GM12878 (cell line): Measurements from ENCODE around the gene P2RX4.
"Not testable (repeated sequence)": the region's sequence is repeated elsewhere in the genome, so short reads cannot be mapped to it uniquely, and the experiment has no call there.

ENCODE experiments used
- ASH2L ChIP-seq: fragments of 300-600, 200-600 bp; sonication (generic); IDR thresholded peaks from 2 replicates; pipeline ENCODE4 v1.6.1; 2017; ENCODE audit warnings: low read depth, mild to moderate bottlenecking, borderline replicate concordance
- CTCF ChIP-seq, 3 experiments: IDR thresholded peaks in 2 of 3; conservative IDR thresholded peaks in 1 of 3; 2 replicates each; pipeline ENCODE4 v1.5.1; 2011; ENCODE audit warnings: low read depth in 3 of 3, low read length in 3 of 3, mild to moderate bottlenecking in 3 of 3, control low read depth in 2 of 3, moderate library complexity in 2 of 3, inconsistent platforms in 1 of 3, mixed read lengths in 1 of 3; ENCODE audit not compliant: control insufficient read depth in 2 of 3, insufficient read depth in 1 of 3; ENCODE audit errors: extremely low read depth in 1 of 3
- EZH2 ChIP-seq: IDR thresholded peaks from 2 replicates; pipeline ENCODE4 v1.6.1; 2012; ENCODE audit warnings: low read depth, mild to moderate bottlenecking, control low read depth, inconsistent platforms, low read length, borderline replicate concordance; ENCODE audit not compliant: control insufficient read depth
- FOS ChIP-seq: IDR thresholded peaks from 3 replicates; pipeline ENCODE4 v1.6.1; 2011; ENCODE audit warnings: borderline replicate concordance; ENCODE audit not compliant: insufficient read length; ENCODE audit errors: extremely low read depth
- HDAC2 ChIP-seq: fragments of 200-600 bp; sonication (generic); IDR thresholded peaks from 2 replicates; pipeline ENCODE4 v1.6.1; 2017
- MAX ChIP-seq: IDR thresholded peaks from 2 replicates; pipeline ENCODE4 v1.6.1; 2012; ENCODE audit warnings: low read depth, low read length, improper control_type of control experiment
- MXI1 ChIP-seq: fragments of 150-350 bp; IDR thresholded peaks from 2 replicates; pipeline ENCODE4 v1.6.1; 2011; ENCODE audit warnings: low read depth, mild to moderate bottlenecking, inconsistent platforms, low read length, improper control_type of control experiment
- MYC ChIP-seq: IDR thresholded peaks from 2 replicates; pipeline ENCODE4 v1.6.1; 2011; ENCODE audit warnings: mild to moderate bottlenecking, low read length, moderate library complexity, inconsistent platforms; ENCODE audit not compliant: insufficient read depth, insufficient replicate concordance, insufficient read length, severe bottlenecking
- RCOR1 ChIP-seq: conservative IDR thresholded peaks from 2 replicates; pipeline ENCODE4 v1.6.1; 2012; ENCODE audit warnings: low read depth, low read length, improper control_type of control experiment
- RELA ChIP-seq: fragments of 450-650 bp; IDR thresholded peaks from 2 replicates; pipeline ENCODE4 v1.8.0; 2014; ENCODE audit warnings: borderline replicate concordance; ENCODE audit not compliant: partially characterized antibody
- REST ChIP-seq: IDR thresholded peaks from 2 replicates; pipeline ENCODE4 v1.6.1; 2012; ENCODE audit warnings: mild to moderate bottlenecking, low read depth, low read length
- ZNF384 ChIP-seq: IDR thresholded peaks from 2 replicates; pipeline ENCODE4 v1.6.1; 2012; ENCODE audit warnings: low read depth, mild to moderate bottlenecking, low read length, improper control_type of control experiment, borderline replicate concordance
- ZNF592 ChIP-seq: fragments of 450-650 bp; IDR thresholded peaks from 2 replicates; pipeline ENCODE4 v1.6.1; 2017; ENCODE audit warnings: mild to moderate bottlenecking, moderate library complexity
- TF ChIP-seq, protein P1 (sequence below): IDR thresholded peaks from 2 replicates; pipeline ENCODE4 v1.6.1; 2011; ENCODE audit warnings: borderline replicate concordance, low read depth, mild to moderate bottlenecking, moderate library complexity, low read length; ENCODE audit not compliant: insufficient read depth, poor library complexity, severe bottlenecking

GRCh38 chr12:121282910-121283309, 73.0 kb downstream of the P2RX4 start:
- not testable (repeated sequence) for TF ChIP-seq MYC; ASH2L; MXI1; RCOR1; HDAC2; ZNF592; CTCF (IDR thresholded peaks at IDR 0.05 in 2 of 3, conservative IDR thresholded peaks at IDR 0.05 in 1 of 3; ENCODE audit: control insufficient read depth in 2 of 3, extremely low read depth in 1 of 3, insufficient read depth in 1 of 3, low read depth in 3 of 3, low read length in 3 of 3); EZH2; ZNF384; RELA; FOS; REST; MAX
- TF ChIP-seq, protein P1, sequence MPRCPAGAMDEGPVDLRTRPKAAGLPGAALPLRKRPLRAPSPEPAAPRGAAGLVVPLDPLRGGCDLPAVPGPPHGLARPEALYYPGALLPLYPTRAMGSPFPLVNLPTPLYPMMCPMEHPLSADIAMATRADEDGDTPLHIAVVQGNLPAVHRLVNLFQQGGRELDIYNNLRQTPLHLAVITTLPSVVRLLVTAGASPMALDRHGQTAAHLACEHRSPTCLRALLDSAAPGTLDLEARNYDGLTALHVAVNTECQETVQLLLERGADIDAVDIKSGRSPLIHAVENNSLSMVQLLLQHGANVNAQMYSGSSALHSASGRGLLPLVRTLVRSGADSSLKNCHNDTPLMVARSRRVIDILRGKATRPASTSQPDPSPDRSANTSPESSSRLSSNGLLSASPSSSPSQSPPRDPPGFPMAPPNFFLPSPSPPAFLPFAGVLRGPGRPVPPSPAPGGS: not testable (repeated sequence)
